ENCODE data around the gene KLHL3.

KLHL3 gene

DNA sequence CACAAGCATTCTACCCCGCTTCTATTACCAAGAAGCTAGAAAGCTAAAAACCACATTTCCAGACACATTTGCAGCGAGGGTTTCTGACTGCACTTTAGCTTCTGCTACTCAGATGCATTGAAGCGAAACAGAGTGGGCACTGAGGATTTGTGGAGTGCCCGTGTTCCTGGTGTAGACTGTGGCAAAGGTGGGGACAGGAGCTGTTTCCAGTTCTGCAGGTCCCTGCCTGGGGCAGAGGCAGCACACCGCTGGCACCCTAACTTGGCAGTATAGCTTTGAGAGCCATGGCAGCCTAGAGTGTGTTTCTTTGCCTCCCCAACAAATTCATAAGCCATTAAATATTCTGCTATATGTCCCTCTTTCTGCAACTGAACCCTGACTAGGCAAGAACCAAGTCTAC, 128.1 kb downstream of the KLHL3 start:
- TF ChIP-seq HDGF (IDR thresholded peaks at IDR 0.05; ENCODE audit: borderline replicate concordance) (no peak), SUZ12 (IDR thresholded peaks at IDR 0.05) (no peak), FOXK2 (IDR thresholded peaks at IDR 0.05) (no peak), ARNT (IDR thresholded peaks at IDR 0.05) (no peak), BHLHE40 (IDR thresholded peaks at IDR 0.05; ENCODE audit: borderline replicate concordance) (no peak), FOXA1 (IDR thresholded peaks at IDR 0.05) (no peak), ELF4 (IDR thresholded peaks at IDR 0.05) (no peak), L3MBTL2 (conservative IDR thresholded peaks at IDR 0.05) (no peak), TARDBP (IDR thresholded peaks at IDR 0.05) (no peak), LEF1 (IDR thresholded peaks at IDR 0.05; ENCODE audit: borderline replicate concordance) (no peak), CTBP1 (IDR thresholded peaks at IDR 0.05; ENCODE audit: borderline replicate concordance) (no peak), SP1 (IDR thresholded peaks at IDR 0.05) (no peak)
- TF ChIP-seq, protein P1, sequence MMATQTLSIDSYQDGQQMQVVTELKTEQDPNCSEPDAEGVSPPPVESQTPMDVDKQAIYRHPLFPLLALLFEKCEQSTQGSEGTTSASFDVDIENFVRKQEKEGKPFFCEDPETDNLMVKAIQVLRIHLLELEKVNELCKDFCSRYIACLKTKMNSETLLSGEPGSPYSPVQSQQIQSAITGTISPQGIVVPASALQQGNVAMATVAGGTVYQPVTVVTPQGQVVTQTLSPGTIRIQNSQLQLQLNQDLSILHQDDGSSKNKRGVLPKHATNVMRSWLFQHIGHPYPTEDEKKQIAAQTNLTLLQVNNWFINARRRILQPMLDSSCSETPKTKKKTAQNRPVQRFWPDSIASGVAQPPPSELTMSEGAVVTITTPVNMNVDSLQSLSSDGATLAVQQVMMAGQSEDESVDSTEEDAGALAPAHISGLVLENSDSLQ (IDR thresholded peaks at IDR 0.05): no peak
- POLR2A ChIA-PET: no interaction called here
- DNase-seq (ENCODE audit: extremely low spot score): no peak
- CTCF ChIA-PET: no interaction called here

DNA sequence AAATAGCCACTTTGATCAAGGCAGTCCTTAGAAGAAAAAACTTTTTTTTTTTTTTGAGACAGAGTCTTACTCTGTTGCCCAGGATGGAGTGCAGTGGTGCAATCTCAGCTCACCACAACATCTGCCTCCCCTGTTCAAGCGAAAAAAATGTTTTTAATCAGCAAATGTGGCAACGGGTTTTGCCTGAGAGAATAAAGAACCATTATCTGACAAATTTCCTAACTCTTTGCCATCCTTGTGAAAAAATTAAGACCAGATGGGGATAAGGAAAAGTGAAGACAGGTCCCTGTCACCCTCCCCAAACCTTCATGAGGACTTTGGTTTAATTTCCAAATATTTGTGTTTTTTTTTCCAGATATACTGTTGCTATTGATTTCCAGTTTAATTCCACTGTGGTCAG, 129.5 kb downstream of the KLHL3 start:
- ChIA-PET CTCF (no interaction called here), POLR2A (no interaction called here)
- TF ChIP-seq NFRKB (IDR thresholded peaks at IDR 0.05) (no peak), ELF4 (IDR thresholded peaks at IDR 0.05) (no peak), LEF1 (IDR thresholded peaks at IDR 0.05; ENCODE audit: borderline replicate concordance) (no peak), SP1 (IDR thresholded peaks at IDR 0.05) (no peak), FOXK2 (IDR thresholded peaks at IDR 0.05) (no peak), BHLHE40 (IDR thresholded peaks at IDR 0.05; ENCODE audit: borderline replicate concordance) (no peak), FOXM1 (IDR thresholded peaks at IDR 0.05; ENCODE audit: borderline replicate concordance) (no peak), L3MBTL2 (conservative IDR thresholded peaks at IDR 0.05) (no peak), ARNT (IDR thresholded peaks at IDR 0.05) (no peak), TARDBP (IDR thresholded peaks at IDR 0.05) (no peak), SUZ12 (IDR thresholded peaks at IDR 0.05) (no peak), FOXA1 (IDR thresholded peaks at IDR 0.05) (no peak)
- DNase-seq (ENCODE audit: extremely low spot score): no peak

DNA sequence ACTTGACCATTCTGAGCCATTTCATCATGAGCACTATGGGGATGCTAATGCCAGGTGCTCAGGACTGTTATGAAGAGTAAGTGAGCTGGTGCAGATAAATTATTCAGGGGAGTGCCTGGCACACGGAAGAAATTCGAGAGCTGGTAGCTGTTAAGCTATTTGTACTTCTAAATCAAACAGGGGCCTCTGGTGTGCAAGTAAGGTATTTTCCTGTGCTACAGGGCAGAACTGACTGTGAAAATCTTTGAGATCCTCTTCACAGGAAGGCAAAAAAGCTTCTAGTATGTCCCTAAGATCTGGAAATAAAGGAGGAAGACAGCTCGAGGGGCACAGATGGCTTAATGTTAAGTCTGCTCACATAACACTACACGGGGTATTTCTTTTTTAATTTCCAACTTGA, 130.5 kb downstream of the KLHL3 start:
- TF ChIP-seq NFRKB (IDR thresholded peaks at IDR 0.05) (no peak), TARDBP (IDR thresholded peaks at IDR 0.05) (no peak), SP1 (IDR thresholded peaks at IDR 0.05) (no peak), FOXK2 (IDR thresholded peaks at IDR 0.05) (no peak), ZNF384 (IDR thresholded peaks at IDR 0.05) (no peak), ELF4 (IDR thresholded peaks at IDR 0.05) (no peak), L3MBTL2 (conservative IDR thresholded peaks at IDR 0.05) (no peak), ARNT (IDR thresholded peaks at IDR 0.05) (no peak), FOXA1 (IDR thresholded peaks at IDR 0.05) (no peak), BHLHE40 (IDR thresholded peaks at IDR 0.05; ENCODE audit: borderline replicate concordance) (no peak), SUZ12 (IDR thresholded peaks at IDR 0.05) (no peak), LEF1 (IDR thresholded peaks at IDR 0.05; ENCODE audit: borderline replicate concordance) (no peak), CTBP1 (IDR thresholded peaks at IDR 0.05; ENCODE audit: borderline replicate concordance) (no peak), HDGF (IDR thresholded peaks at IDR 0.05; ENCODE audit: borderline replicate concordance) (no peak), FOXM1 (IDR thresholded peaks at IDR 0.05; ENCODE audit: borderline replicate concordance) (no peak)
- TF ChIP-seq, protein P1 (IDR thresholded peaks at IDR 0.05): no peak
- ChIA-PET CTCF (interaction anchor here (1.1 kb wide), 1 partner anchor 8 kb away, joined by 3 read pairs; no protein-coding TSS in a partner anchor), POLR2A (no interaction called here)
- no peak for DNase-seq (ENCODE audit: extremely low spot score)

DNA sequence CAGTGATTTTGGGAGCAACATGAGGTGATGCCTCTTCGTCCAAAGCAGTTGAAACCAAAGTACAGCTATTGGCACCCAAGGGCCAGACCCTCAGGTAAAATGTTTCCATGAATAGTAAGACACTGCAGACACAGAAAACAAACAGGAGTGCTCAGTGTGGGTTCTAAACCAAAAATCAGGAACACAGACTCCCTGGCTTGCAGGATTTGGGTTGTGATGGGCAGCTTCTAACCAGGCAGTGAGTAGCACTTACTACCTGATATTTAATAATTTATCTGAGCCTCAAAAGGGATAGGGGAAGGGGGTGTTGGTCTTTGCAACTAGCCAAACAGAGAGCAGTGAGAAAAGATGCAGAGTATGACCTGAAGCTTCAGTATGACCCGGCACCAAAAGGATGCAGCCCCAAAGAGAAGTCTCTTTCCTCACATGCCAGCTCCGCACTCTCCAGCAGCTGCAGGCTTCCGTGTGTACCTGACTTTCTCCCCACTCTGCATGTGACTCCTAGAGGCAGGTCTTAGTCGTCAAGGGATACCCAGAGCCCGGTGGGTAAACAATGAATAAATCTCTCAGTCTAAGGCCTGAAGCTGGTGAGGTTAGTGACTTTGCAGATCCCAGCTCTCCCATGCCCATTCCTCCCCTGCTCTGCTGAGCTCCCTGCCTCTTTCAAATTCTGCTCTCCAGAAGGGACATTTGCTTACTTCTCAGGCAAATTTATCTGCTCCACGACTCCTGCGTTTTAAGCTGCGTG, 131.4 kb downstream of the KLHL3 start:
- TF ChIP-seq ELF4 (IDR thresholded peaks at IDR 0.05) (no peak), SUZ12 (IDR thresholded peaks at IDR 0.05) (no peak), BHLHE40 (IDR thresholded peaks at IDR 0.05; ENCODE audit: borderline replicate concordance) (no peak), HDGF (IDR thresholded peaks at IDR 0.05; ENCODE audit: borderline replicate concordance) (no peak), ZNF384 (IDR thresholded peaks at IDR 0.05) (no peak), LEF1 (IDR thresholded peaks at IDR 0.05; ENCODE audit: borderline replicate concordance) (no peak)
- ChIA-PET CTCF (interaction anchor here (1.1 kb wide), 1 partner anchor 9 kb away, joined by 3 read pairs; no protein-coding TSS in a partner anchor), POLR2A (no interaction called here)
- no peak for DNase-seq (ENCODE audit: extremely low spot score)

DNA sequence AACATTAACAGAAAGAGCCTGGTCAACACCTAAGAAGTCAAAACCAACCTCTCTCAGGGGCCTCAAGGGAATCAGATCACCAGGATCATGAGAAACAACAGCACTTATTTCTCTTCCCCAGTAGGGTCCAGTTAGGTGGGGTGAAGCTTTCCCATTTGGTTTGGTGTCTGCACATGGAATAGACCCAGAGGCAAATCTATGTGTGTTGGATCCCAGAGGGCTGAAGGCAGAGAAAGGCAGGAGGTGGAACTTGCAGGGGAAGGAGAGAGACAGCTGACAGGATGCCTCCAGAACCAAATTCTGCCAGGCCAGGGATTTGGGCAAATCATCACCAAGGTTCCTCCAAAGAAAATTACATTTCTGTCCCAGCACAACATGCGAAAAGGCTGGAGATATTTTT, 132.0 kb downstream of the KLHL3 start:
- TF ChIP-seq NFRKB (IDR thresholded peaks at IDR 0.05): no peak
- no peak for TF ChIP-seq HDGF (IDR thresholded peaks at IDR 0.05; ENCODE audit: borderline replicate concordance)
- TF ChIP-seq FOXA1 (IDR thresholded peaks at IDR 0.05): no peak
- no peak for TF ChIP-seq SP1 (IDR thresholded peaks at IDR 0.05)
- no peak for TF ChIP-seq FOXM1 (IDR thresholded peaks at IDR 0.05; ENCODE audit: borderline replicate concordance)
- no peak for TF ChIP-seq LEF1 (IDR thresholded peaks at IDR 0.05; ENCODE audit: borderline replicate concordance)
- no peak for TF ChIP-seq SUZ12 (IDR thresholded peaks at IDR 0.05)
- no peak for TF ChIP-seq CTBP1 (IDR thresholded peaks at IDR 0.05; ENCODE audit: borderline replicate concordance)
- TF ChIP-seq, protein P1 (IDR thresholded peaks at IDR 0.05): no peak
- TF ChIP-seq ARNT (IDR thresholded peaks at IDR 0.05): no peak
- no peak for TF ChIP-seq L3MBTL2 (conservative IDR thresholded peaks at IDR 0.05)
- no peak for TF ChIP-seq BHLHE40 (IDR thresholded peaks at IDR 0.05; ENCODE audit: borderline replicate concordance)
- no peak for TF ChIP-seq TARDBP (IDR thresholded peaks at IDR 0.05)
- TF ChIP-seq ZNF384 (IDR thresholded peaks at IDR 0.05): no peak
- no peak for TF ChIP-seq FOXK2 (IDR thresholded peaks at IDR 0.05)
- no peak for TF ChIP-seq ELF4 (IDR thresholded peaks at IDR 0.05)
- POLR2A ChIA-PET: no interaction called here
- DNase-seq (ENCODE audit: extremely low spot score): no peak
- CTCF ChIA-PET: no interaction called here

DNA sequence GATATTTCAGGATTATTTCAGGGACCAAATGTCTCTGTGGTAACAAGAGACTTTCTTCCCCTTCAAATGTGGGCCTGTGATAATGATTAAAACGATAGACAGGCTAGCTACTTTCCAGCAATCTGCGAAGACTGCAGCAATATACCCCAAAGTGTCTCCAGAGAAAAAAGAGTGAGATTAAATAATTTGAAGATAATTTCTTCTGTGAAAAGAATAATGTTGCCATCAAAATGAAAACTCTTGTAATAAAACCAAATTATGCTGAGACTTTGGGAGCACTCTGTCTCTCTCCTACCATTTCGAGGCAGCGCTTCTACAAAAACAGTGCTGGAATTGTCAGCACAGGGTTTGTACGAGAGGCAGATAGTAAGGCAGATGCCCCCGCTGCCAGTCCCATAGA, 132.5 kb downstream of the KLHL3 start:
- POLR2A ChIA-PET: no interaction called here
- TF ChIP-seq ELF4 (IDR thresholded peaks at IDR 0.05) (no peak), BHLHE40 (IDR thresholded peaks at IDR 0.05; ENCODE audit: borderline replicate concordance) (no peak), LEF1 (IDR thresholded peaks at IDR 0.05; ENCODE audit: borderline replicate concordance) (no peak), FOXA1 (IDR thresholded peaks at IDR 0.05) (no peak), CTBP1 (IDR thresholded peaks at IDR 0.05; ENCODE audit: borderline replicate concordance) (no peak), HDGF (IDR thresholded peaks at IDR 0.05; ENCODE audit: borderline replicate concordance) (no peak), TARDBP (IDR thresholded peaks at IDR 0.05) (no peak), SUZ12 (IDR thresholded peaks at IDR 0.05) (no peak)
- TF ChIP-seq, protein P1 (IDR thresholded peaks at IDR 0.05): no peak
- CTCF ChIA-PET: no interaction called here
- no peak for DNase-seq (ENCODE audit: extremely low spot score)
